Heart left ventricle (tissue), 13 donors: ENCODE results near the gene RBM28.

Source experiments
- CTCF ChIP-seq, 12 donors: fragments of 200-600 bp; sonication (generic) in 4 of 12; IDR thresholded peaks; one replicate each; pipeline versions ENCODE4 v1.5.0 to v1.8.0; 2018 to 2022; ENCODE audit warnings: antibody characterized with exemption in 12 of 12, mild to moderate bottlenecking in 5 of 12
- POLR2A ChIP-seq, 2 donors: fragments of 450-650 bp; IDR thresholded peaks; one replicate each; pipeline ENCODE4 v1.6.1; 2017; ENCODE audit warnings: antibody characterized with exemption in 2 of 2, mild to moderate bottlenecking in 2 of 2, moderate library complexity in 2 of 2
- donor health status: ischemic (EF 13 %, LVEDD 7.1; RV severe dilation, severe dysfunction).
- donor health status: DM: no; HTN: yes; CAD: no.
- donor health status: DM: no; HTN: no; CAD: no.
- donor health status: ischemic (EF 25% LVEDD 6.9; RV normal size, moderate dysfunction).
- donor health status: ischemic (EF 25% LVEDD 5.7; RV mildly dilated, moderate dysfunction).
- donor health status: ischemic (EF 35%, LVEDD 5.7; RV mildly dilated, moderate dysfunction).
- donor health status: nonischemic (EF 11% LVEDD 7.7; RV severe dilation, severe dysfunction).
- donor health status: DM: yes; HTN: yes; CAD: no.
- donor health status: PGD.
- donor health status: ischemic (EF 29% LVEDD 5.4; RV normal size, mild dysfunction).
- donor health status: nonischemic (EF 23%, LVEDD 6.1; RV moderate dilation, normal function).

GRCh38 chr7:128299109-128299607, 44.5 kb downstream of the RBM28 start:
- TF ChIP-seq CTCF (IDR thresholded peaks at IDR 0.05) (no peak), POLR2A (IDR thresholded peaks at IDR 0.05) (no peak)
